Adrenal gland (tissue), 5 donors: ENCODE data around the gene PCDHGA5.

Source experiments
- POLR2A ChIP-seq, 2 donors: fragments of 450-650 bp; IDR thresholded peaks; one replicate each; pipeline ENCODE4 v1.6.1; 2017; ENCODE audit warnings: antibody characterized with exemption in 2 of 2, mild to moderate bottlenecking in 2 of 2, moderate library complexity in 1 of 2
- TF ChIP-seq, protein P1 (sequence below), 6 experiments: fragments of 450-650 bp in 4 of 6; fragments of 200-600 bp in 2 of 6; sonication (generic) in 1 of 6; IDR thresholded peaks; 1 replicate in 5 of 6; 2 replicates in 1 of 6; pipeline versions ENCODE4 v1.5.1 to v1.8.0; 2016 to 2021; ENCODE audit warnings: antibody characterized with exemption in 6 of 6, mild to moderate bottlenecking in 2 of 6, moderate library complexity in 1 of 6
- donor health status: DM: no; HTN: no; CAD: no.

DNA sequence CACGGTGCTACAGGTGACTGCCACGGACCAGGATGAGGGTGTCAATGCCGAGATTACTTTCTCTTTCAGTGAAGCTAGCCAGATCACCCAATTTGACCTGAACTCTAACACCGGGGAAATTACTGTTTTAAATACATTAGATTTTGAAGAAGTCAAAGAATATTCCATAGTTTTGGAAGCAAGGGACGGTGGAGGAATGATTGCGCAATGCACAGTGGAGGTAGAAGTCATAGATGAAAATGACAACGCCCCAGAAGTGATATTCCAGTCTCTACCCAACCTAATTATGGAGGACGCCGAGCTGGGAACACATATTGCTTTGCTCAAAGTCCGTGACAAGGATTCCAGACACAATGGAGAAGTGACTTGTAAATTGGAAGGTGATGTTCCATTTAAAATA, 24.7 kb downstream of the PCDHGA5 start:
- TF ChIP-seq, protein P1, sequence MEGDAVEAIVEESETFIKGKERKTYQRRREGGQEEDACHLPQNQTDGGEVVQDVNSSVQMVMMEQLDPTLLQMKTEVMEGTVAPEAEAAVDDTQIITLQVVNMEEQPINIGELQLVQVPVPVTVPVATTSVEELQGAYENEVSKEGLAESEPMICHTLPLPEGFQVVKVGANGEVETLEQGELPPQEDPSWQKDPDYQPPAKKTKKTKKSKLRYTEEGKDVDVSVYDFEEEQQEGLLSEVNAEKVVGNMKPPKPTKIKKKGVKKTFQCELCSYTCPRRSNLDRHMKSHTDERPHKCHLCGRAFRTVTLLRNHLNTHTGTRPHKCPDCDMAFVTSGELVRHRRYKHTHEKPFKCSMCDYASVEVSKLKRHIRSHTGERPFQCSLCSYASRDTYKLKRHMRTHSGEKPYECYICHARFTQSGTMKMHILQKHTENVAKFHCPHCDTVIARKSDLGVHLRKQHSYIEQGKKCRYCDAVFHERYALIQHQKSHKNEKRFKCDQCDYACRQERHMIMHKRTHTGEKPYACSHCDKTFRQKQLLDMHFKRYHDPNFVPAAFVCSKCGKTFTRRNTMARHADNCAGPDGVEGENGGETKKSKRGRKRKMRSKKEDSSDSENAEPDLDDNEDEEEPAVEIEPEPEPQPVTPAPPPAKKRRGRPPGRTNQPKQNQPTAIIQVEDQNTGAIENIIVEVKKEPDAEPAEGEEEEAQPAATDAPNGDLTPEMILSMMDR (IDR thresholded peaks at IDR 0.05), result no peak
- no peak for TF ChIP-seq POLR2A (IDR thresholded peaks at IDR 0.05)
